IMR-90 (cell line): ENCODE data around the gene DDX54.

Source experiments
- CEBPB ChIP-seq: IDR thresholded peaks from 2 replicates; pipeline ENCODE4 v1.6.1; 2012; ENCODE audit warnings: low read depth, low read length, improper control_type of control experiment
- CTCF ChIP-seq: conservative IDR thresholded peaks from 2 replicates; pipeline ENCODE4 v1.5.1; 2012; ENCODE audit warnings: mild to moderate bottlenecking, low read depth, low read length, improper control_type of control experiment
- ELK1 ChIP-seq: fragments of 150-350 bp; IDR thresholded peaks from 2 replicates; pipeline ENCODE4 v1.6.1; 2016; ENCODE audit warnings: low read depth, mild to moderate bottlenecking, low read length, moderate library complexity, borderline replicate concordance
- MAFK ChIP-seq: IDR thresholded peaks from 2 replicates; pipeline ENCODE4 v1.6.1; 2012; ENCODE audit warnings: low read depth, low read length, improper control_type of control experiment
- POLR2A ChIP-seq: IDR thresholded peaks from 2 replicates; pipeline ENCODE4 v1.6.1; 2012; ENCODE audit warnings: mild to moderate bottlenecking, low read depth, low read length
- RFX5 ChIP-seq: IDR thresholded peaks from 2 replicates; pipeline ENCODE4 v1.8.0; 2012; ENCODE audit warnings: low read depth, mild to moderate bottlenecking, low read length, moderate library complexity
- SMC3 ChIP-seq: fragments of 150-350 bp; IDR thresholded peaks from 2 replicates; pipeline ENCODE4 v1.6.1; 2016; ENCODE audit warnings: low read depth, mild to moderate bottlenecking, antibody characterized with exemption, low read length, moderate library complexity
- TF ChIP-seq, protein P1 (sequence below): fragments of 150-350 bp; IDR thresholded peaks from 2 replicates; pipeline ENCODE4 v1.6.1; 2017; ENCODE audit warnings: mild to moderate bottlenecking, antibody characterized with exemption, low read length, low read depth

DNA sequence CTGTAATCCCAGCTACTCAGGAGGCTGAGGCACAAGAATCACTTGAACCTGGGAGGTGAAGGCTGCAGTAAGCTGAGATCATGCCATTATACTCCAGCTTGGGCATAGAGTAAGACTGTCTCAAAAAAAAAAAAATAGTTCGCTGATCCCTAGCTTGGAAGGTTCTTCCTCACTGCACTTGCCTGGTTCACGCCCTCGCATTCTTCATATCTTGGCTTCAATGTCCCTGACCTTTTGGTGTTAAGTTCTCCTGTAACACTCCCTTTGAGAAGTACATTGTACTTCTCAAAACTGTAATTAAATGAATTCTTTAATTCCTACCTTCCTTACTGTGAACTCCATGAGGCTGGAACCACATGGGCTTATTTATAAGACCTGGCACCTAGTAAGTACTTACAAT, 19.5 kb upstream of the DDX54 start:
- no peak for TF ChIP-seq CTCF
- TF ChIP-seq, protein P1, sequence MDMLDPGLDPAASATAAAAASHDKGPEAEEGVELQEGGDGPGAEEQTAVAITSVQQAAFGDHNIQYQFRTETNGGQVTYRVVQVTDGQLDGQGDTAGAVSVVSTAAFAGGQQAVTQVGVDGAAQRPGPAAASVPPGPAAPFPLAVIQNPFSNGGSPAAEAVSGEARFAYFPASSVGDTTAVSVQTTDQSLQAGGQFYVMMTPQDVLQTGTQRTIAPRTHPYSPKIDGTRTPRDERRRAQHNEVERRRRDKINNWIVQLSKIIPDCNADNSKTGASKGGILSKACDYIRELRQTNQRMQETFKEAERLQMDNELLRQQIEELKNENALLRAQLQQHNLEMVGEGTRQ, result no peak
- TF ChIP-seq MAFK, result no peak
- TF ChIP-seq POLR2A, result no peak
- no peak for TF ChIP-seq ELK1
- TF ChIP-seq CEBPB, result no peak
- no peak for TF ChIP-seq RFX5
- no peak for TF ChIP-seq SMC3
